Retina (tissue), 1 donor: Measurements from ENCODE around the gene EBF4.
"Not testable (repeated sequence)": the region's sequence is repeated elsewhere in the genome, so short reads cannot be mapped to it uniquely, and the experiment has no call there.

Experiments used
- DNase-seq: peaks from one replicate; pipeline ENCODE4 v3.0.0-alpha.2; 2016

Gene EBF4

DNA sequence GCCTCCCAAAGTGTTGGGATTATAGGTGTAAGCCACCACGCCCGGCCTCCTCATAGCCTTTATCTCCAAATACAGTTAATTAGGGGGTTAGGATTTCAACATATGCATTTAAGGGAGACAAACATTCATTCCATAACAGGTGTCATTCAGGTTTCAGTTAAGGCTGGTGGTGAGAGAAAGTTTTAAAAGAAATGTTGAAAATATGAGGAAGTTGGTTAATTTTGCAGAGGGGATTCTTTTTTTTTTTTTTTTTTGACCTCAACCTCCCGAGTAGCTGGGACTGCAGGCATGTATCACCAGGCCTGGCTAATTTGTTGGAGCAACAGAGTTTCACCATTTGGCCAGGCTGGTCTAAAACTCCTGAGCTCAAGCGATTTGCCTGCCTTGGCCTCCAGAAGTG is 12.5 kb upstream of the EBF4 start:
- no peak for DNase-seq

DNA sequence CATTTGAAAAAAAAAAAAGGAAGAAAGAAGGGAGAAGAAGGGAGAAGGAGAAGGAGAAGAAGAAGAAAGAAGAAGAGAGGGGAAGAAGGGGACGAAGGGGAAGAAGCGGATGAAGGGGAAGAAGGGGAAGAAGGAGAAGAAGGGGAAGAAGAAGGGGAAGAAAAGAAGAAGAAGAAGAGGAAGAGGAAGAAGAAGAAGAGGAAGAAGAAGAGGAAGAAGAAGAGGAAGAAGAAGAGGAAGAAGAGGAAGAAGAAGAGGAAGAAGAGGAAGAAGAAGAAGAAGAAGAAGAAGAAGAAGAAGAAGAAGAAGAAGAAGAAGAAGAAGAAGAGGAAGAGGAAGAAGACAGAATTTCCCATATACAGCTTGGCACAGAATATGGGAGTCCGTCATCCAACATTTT is 10.5 kb upstream of the EBF4 start:
- not testable (repeated sequence) for DNase-seq

DNA sequence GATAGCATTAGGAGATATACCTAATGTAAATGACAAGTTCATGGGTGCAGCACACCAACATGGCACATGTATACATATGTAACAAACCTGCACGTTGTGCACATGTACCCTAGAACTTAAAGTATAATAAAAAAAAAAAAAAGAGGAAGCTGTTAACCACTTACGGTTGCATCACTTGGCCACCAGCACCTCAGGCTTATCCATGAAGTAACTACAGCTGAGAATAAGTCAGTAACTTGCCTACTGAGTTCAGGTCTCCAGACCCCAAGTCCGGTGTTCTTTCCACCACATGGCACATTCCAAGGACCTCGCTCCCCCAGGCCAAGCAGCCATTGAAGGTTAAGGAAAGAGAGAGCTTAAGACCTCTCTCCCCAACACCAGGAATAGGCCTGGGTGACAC is 7.8 kb upstream of the EBF4 start:
- DNase-seq: not testable (repeated sequence)

DNA sequence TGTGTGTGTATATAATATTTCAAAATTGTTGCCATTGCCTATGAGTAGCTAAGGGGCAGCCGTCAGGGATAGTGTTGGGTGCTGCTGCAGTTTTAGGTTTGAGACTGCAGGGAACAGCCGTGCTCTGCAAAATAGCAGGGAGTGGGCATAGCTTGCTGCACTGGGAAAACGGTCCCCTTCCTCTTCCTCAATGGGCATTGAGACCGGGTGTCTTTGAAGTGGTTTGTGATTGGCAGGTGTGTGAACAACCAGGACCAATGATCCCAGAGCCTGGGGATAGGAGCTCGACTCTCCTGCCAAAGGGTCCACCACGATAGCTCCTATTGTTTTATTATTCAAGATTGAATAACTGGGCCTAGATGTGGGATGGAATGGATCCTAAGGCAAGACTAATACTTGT is 5.1 kb upstream of the EBF4 start:
- no peak for DNase-seq

DNA sequence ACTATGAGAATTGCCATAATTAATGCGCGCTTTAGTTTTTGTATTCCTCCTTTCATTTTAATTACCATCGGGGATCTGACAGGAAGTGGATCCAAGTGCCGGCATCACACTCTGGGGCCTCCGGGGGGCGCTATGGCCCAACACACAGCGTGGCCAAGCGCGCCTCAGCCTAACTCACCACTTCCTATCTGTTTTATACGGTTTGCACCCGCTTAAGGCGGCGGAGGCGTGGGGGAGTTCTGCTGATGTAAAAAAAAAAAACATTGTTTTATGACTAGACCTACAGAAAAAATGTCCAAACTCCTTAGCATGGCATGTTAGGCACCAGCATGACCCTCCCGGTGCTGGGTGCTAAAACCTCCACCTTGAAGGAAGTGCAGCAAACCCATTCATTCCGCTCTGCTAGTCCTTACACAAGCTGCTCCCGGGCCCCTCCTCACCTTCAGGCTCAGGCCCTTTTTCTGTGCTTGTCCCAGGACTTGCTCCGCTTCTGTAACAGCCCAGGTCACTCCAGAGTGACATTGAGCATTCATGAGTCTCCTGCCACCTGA is 4.5 kb upstream of the EBF4 start:
- DNase-seq: peak; percentile 82

DNA sequence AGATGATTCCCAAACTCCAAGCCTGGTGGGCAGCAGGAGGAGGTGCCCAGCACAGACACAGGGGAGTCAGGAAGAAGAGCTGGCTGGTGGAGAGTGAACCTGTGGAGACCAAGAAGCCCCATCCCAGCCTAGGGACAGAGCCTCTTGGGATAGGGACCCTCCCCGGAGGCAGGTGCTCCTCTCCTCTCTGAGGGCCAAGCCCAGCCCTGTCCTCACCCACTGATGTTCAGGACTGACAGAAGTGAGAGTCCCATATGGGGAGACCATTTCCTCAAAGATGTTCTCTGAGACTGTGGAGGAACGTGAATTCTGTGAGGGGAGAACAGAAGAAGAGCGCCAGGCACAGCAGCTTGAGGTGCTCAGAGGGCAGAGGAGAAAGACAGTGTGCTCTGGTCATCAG is 2.4 kb upstream of the EBF4 start:
- no peak for DNase-seq

DNA sequence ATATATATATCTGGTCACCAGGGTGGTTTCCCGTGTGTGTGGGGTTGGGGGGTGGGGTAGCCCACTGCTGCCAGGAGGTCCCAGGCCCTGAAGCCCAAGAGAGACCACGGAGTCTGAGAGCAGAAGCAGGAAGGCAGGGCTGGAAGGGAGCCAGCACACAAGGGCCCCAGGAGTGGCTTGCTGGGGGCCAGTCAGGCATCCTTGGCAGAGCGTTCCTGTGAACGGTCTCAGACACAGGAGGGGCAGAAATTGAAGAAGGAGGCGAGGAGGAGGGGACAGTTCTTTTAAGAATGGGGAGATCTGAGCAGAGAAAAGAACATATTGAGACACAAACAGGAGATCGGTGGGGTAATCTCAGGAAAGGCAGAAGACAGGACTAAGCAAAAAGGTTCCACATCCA is 1.9 kb upstream of the EBF4 start:
- no peak for DNase-seq

DNA sequence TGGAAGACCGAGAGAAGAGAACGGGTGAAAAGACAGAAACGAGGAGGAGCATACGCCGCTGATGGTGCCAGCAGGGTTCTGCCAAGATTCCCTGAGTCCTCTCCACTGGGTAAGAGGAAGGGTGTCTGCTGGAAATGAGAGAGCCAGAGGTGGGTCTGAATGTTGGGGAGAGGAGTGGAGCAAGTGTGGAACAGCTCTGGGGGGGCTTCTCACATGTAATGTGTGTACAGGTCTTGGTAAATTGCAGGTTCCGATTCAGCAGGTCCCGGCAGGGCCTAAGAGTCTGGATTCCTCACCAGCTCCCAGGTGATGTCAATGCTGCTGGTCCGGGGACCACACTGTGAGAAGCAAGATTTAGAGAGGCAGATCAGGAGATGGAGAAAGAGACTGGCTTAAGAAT is 1.5 kb upstream of the EBF4 start:
- no peak for DNase-seq

DNA sequence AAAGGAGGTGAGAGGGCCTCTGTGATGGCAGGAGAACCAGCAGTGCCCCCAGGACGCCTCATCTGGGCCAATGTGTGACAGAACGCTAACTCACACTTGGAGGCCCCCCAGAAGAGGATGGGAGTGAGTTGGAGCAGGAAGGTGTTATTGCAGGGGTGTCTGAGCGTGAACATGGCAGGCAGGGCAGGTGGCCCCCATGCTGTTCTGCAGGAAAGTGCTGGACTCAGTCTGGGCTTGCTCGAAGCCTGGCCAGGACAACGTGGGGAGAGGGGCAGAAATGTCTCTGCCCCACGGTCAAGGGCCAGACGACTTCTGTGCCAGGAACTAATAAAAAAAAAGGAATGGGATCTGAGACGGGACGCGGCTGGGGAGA is 931 bp upstream of the EBF4 start:
- DNase-seq: no peak

DNA sequence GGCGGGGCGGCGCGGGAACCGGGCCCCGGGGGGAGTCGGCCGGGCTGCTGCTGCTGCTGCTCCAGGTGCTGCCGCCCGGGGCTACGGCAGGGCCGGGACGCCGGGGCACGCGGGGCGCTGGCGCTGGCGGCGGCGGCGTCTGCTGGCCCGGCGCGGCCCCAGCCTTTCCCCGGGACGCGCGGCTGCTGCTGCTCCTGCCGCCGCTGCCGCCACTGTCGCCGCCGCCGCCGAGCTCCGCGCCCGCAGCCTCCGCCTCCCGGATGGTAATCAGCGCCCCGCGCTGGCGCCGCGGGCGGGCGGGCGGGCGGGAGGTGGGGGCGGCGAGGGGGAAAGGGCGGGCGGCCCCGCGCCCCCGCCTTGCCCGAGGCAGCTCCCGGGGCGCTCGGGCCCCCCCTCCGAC is 306 bp downstream of the EBF4 start:
- no peak for DNase-seq

DNA sequence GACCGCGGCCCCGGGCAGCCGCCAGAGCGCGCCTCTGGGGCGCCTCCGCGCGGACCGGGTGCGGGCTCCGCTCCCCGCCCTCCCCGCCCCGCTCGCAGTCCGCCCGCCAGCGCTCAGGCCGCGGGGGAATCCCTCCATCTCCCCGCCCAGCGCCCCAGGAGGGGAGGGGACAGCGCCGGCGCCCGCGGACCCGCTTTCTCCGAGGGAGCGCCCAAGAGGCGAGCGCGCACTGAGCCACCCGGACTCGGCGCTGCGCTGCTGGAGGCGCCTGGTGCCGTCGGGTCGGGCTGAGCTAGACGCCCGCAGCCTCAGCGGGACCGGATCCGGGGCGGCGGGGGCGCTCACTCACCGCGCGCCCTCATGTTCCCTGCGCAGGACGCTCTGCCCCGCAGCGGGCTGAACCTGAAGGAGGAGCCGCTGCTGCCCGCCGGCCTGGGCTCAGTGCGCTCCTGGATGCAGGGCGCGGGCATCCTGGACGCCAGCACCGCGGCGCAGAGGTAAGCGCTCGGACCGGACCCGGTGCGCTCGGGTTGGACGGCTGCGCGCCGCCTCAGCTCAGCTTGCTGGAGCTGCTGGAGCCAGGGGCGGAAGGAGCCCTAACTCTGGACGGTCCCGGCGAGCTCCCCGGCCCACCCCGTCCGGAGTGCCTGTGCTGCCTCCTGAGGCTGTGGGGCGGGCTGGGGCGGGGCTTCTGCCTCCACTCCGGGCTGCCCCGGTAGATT is 867 bp downstream of the EBF4 start:
- peak; percentile 78 for DNase-seq

DNA sequence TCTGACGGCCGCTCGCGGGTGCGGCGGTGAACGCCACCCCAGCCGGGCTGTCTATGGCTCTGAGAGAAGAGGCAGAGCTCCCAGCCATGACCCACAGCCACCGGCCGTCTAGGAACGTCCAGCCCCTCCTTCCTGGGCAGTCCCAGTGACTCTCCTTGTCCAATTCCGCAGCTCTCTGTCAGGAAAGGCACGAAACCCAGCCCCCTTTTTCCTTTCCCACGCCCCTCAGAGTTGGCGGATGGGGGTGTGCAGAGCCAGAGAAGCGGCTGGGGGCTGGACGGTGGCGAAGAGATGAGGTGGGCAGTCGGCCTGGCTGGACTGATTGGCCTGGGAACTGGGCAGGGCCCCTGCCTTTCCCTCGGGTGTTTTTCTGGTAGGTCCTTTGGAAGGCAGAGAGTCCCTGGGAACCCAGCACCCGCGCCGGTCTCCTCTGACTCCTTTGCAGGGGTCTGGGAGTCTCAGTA is 1.5 kb downstream of the EBF4 start:
- DNase-seq: peak; percentile 47

DNA sequence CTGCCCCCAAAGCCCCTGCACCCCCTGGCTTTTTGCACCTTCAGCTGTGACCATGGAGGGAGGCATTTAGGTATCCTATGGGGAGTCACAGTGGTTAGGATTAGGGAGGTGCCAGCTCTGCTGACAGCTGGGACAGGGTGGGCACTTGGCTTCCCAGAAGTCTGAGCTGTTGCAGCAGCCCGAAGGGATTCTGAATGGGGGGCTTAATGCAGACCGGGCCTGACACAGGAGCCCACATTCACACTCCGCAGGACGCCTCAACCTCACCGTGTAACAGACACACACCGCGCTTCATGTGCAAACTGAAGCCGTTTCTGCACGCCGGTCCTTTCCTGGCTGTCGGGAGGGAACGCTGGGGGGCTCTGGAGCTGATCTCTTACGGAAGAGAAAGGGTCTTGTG is 1.9 kb downstream of the EBF4 start:
- no peak for DNase-seq

DNA sequence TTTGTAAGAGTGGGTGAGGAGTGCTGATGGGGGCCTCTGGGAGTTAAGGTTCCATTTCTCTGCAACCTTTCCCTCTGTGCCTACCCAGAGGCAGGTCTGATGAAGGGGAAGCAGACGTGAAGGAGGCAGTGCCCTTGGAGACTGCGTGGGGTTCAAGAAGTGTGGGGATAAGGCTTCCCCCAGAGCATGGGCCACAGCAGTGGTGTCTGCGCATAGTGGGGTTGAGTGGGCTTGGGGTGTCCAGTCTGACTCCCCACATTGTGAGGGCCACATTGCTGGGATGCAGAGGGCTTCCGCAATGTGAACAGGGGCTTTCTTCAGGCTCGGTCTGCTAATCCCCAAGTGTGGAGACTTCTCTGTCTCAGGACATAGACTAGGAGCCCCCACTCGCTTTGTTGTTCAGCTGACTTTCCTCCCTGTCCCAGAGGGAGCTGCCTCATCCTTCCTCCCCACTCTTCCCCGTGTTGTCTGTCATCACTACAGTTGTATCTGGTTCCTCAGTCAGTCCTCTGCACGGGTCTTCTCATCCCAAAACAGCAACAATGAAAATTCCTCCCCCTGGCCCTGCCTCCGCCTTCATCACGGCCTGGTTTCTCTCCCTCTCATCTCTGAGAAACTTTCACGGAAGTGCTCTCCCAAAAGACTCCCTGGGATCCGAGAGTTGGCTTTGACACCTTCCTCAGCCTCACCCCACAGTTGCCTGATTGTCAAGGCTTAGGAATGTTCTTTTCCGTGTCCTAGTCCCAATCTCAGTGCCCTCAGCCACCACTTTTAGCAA is 2.8 kb downstream of the EBF4 start:
- no peak for DNase-seq

DNA sequence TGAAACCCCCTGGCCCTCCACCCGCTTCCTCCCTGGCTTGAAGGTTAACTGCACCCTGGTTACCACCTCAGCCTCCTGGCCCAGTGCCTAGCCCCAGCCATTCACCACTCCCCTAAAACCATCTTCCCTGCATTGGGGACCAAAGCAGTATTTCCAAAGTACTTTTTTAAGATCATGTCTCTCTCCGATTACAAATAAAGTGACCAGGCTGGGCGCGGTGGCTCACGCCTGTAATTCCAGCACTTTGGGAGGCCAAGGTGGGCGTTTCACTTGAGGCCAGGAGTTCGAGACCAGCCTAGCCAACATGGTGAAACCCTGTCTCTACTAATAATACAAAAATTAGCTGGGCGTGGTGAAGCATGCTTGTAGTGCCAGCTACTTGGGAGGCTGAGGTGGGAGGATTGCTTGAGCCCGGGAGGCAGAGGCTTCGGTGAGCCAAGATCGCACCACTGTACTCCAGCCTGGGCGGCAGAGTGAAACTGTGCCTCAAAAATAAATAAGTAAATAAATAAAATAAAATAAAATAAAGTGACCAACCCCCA is 3.5 kb downstream of the EBF4 start:
- not testable (repeated sequence) for DNase-seq

DNA sequence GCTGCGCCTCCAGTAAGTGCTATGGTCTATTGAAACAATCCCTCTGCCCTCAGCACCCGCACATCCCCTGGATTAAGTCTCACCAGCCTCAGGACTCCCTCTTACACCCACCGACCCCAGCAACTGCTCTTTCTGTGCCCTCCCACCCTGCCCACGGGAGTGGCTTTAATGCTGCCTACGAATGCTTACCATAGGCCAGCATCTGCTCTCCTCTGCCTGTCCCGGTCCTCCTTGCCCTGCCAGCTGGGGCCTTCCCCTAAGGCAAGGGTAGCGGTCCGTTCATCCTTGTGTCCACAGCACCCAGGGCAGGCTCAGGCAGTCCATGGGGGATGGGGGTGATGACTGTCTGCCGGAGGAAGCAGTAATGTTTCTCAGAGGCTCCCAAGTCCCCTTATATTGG is 4.1 kb downstream of the EBF4 start:
- no peak for DNase-seq

DNA sequence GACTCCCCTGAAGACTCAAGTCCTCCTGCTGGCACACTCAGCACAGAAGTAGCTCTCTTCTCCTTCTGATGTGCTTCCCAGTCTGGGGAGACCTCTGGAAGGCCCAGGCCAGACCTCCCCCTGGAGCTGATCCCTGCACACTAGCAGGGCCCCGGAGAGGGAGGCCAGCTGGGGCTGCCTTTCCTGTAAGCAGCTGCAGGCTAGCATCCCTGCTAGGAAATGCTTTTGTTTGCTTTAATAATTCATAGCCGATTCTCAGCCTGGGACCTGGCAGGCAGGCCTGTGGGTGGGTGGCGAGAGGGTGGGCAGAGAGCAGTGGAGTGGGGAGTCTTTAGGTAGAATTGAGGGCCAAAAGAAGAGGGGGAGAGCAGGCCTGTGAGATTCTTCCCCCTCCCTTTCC is 5.2 kb downstream of the EBF4 start:
- DNase-seq: peak; percentile 57

DNA sequence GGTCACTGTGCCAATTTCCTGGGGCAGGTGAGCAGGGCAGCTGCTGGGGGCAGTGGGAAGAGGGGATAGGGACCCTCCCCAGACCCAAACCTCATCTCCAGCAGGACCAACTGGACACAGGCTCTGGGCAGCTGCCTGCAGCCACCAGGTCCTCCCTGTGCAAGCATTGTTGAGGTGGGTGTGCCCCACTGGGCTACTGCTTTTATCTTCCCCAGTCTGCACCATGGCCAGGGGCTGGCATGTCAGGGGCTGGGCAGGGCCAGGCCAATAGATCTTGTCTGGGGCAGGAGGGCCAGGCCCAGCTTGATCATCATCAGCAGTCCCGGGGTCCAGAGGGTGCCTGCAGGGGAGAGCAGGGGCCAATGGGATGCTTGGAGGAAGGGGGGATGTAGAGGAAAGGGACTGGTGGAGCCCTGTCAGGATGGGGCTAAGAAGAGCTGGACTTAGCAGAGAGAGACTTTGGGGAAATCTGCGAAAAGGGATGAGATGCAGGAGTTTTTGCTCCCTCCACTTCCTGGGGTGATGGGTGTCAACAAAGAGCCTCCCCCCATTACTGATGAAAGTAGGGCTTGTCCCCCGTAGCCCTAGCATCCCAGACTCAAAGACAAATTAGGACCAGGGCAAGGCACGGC is 5.7 kb downstream of the EBF4 start:
- no peak for DNase-seq

DNA sequence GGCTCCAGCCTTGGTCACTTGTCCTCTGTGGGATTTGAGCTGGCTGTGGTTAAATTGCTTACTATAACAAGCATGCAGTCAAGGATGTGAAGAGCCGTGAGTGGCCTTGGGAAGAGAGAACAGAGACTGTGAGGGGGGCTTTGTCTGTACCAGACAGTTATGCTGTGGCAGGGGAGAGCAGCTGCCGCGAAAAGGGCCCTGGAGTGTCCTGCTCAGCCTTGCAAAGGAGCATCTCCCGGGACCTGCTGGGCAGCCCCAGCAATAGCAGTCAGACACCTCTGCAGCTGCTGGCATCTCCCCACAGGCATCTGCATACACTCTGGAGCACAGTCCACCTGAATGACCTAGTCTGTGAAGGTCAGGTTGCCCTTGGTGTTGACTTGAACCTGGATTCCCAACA is 6.3 kb downstream of the EBF4 start:
- peak; percentile 33 for DNase-seq

DNA sequence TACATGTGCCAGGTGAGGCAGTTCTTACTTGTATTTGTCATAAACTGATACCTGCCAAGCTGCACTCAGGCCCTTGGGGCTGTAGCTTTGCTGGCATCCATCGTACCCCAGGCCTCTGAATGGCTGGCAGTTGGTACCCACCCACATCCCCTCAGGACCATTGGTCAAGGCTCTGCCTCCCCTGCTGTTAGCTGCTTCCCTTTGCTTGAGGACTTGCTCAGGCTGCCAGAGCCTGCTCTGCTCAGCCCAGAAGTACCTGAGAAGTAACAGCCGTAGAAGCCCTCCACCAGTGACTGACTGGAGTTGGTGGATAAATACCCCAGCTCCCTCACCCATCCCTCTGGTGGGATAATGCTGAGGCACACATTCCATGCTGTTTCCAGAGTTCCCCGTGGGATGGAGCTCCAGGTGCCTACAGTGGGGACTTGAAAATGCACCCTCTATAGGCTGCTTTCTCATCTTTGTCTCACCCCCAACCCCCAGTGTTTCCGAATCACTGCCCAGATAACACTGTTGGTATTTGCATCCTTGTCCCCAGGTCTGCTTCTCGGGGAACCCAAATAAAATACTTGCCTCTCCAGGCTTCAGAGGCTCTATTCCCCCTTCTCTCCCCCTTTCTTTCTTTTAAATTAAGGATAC is 7.3 kb downstream of the EBF4 start:
- DNase-seq: no peak

DNA sequence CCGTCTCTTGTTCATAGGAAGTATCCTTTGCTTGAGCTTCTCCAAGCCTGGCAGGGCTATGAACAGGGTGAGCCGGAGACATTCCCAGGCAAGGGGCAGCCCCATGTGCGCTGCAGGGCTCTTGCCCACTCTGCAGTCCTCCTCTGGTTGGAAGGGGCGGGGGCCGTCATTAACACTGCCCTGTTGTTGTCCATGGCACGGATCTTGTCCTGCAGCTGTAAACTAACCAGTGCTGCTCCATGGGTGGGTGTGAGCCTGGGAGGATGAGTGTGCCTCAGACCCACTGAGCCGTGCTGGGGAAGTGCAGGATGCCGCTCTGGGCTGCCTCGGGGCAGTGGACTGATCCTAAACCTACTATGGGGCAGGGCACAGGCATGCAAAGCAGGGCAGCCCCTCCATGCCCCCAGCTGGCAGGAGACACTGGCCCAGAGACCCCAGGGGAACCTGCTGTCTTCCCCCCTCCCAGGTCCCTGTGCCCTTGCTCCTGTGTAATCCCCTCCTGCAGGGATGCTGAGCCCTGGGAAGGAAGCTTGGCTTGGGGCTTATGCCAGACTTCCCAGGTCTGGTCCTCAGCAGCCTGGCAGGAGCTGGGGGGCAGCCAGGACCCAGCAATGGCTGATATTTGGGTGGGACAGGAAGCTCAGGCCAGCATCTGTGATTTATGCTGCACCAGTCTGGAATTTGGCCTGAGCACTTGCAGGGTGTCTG is 8.5 kb downstream of the EBF4 start:
- DNase-seq: peak; percentile 36

DNA sequence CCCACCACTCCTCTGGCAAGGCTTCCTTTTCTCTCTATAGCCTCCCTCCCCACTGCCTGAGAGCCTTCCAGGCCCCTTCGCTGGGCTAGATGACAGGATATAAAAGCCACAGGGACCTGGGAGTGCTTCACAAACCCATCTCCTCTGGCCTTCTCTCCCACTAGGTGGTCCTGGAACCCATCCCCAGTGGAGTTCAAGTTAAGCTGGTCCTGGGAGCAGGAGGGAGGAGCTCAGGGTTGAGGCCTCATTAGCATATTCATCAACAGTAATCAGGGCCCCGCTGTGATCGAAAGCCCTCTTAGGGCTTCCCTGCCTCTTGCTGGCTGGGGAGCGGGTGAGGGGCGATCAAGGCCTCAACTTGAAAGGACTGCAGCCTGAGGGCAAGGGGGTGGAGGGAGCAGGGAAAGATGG is 9.1 kb downstream of the EBF4 start:
- peak; percentile 22 for DNase-seq
